ENCODE results near the gene SDHD. TPM values are rescaled to one million over a fixed set of nuclear protein-coding genes. Genes with fewer than 3 reads are reported as not detected.

Gene SDHD
- total and polyA plus RNA-seq, 9 of the 15 experiments (the other 6 are each of a cell fraction or from before 2014, with no cell fraction given) = 150 to 1,225 (median 215) TPM

DNA sequence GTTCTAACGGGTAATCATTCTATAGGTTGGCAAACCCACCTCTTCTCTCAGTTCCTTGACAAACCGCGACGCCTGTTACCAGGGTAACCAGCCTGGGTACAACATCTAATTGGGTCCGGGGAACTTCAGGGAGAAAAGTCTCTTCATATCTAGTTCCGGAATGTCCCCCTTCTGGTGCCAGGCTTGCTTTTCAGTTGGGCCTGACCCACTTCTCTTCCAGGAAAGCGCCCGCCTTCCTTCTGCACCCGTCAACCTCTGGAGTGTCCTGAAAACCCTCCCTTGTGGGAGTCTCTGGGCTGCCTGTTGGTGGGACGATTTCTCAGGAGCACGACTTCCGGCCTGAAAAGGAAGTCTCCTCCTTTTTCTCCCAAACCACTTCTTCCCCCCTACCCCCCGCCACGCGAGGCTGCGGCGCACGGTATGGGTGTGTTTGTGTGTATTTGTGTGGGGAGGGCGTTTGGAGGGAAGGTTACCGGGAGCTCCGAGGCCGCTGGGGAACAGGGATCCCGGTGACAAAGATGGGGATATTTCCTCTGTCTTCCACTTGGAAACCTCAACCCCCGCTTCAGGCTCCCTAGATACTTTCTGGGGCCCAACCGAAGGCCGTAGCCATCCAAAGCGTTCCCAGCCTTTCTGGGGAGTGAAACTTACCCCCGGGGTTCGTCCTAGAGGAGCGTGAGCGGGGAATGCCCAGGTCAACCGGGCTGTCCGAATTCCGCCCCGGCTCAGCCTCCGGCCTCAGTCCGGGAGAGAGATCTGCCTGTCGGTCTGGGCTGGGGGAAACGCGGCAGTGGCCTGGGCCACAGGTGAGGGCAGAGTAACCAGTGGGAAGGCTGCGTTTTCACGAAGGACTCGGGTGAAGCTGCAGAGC is 12.5 kb upstream of the SDHD start, which contains the start of the genes NKAPD1 and PIH1D2 (continued):
- TF ChIP-seq, protein P1, sequence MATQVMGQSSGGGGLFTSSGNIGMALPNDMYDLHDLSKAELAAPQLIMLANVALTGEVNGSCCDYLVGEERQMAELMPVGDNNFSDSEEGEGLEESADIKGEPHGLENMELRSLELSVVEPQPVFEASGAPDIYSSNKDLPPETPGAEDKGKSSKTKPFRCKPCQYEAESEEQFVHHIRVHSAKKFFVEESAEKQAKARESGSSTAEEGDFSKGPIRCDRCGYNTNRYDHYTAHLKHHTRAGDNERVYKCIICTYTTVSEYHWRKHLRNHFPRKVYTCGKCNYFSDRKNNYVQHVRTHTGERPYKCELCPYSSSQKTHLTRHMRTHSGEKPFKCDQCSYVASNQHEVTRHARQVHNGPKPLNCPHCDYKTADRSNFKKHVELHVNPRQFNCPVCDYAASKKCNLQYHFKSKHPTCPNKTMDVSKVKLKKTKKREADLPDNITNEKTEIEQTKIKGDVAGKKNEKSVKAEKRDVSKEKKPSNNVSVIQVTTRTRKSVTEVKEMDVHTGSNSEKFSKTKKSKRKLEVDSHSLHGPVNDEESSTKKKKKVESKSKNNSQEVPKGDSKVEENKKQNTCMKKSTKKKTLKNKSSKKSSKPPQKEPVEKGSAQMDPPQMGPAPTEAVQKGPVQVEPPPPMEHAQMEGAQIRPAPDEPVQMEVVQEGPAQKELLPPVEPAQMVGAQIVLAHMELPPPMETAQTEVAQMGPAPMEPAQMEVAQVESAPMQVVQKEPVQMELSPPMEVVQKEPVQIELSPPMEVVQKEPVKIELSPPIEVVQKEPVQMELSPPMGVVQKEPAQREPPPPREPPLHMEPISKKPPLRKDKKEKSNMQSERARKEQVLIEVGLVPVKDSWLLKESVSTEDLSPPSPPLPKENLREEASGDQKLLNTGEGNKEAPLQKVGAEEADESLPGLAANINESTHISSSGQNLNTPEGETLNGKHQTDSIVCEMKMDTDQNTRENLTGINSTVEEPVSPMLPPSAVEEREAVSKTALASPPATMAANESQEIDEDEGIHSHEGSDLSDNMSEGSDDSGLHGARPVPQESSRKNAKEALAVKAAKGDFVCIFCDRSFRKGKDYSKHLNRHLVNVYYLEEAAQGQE (IDR thresholded peaks at IDR 0.05; ENCODE audit: borderline replicate concordance) = no peak
- TF ChIP-seq, protein P1 (CRISPR knock-in tag; IDR thresholded peaks at IDR 0.05; ENCODE audit: low read depth) = 0 out of 2 replicates have a peak, but pooled peaks have one; percentile 47
- TF ChIP-seq MEF2A (IDR thresholded peaks at IDR 0.05; ENCODE audit: control insufficient read depth, low read depth, low read length) (no peak), CHD1 (IDR thresholded peaks at IDR 0.05; ENCODE audit: low read length) (no peak), JUN (IDR thresholded peaks at IDR 0.05; ENCODE audit: borderline replicate concordance, low read depth, low read length) (no peak), JUN (CRISPR knock-in tag; IDR thresholded peaks at IDR 0.05; ENCODE audit: borderline replicate concordance) (no peak), TAL1 (IDR thresholded peaks at IDR 0.05) (peak; percentile 32; the same call in 1 of the 2 replicates), HSF4 (CRISPR knock-in tag; IDR thresholded peaks at IDR 0.05; ENCODE audit: borderline replicate concordance) (no peak), TBP (optimal IDR thresholded peaks at IDR 0.05; ENCODE audit: low read depth, low read length) (peak; percentile 64), ILK (tag; IDR thresholded peaks at IDR 0.05; ENCODE audit: borderline replicate concordance, low read depth) (no peak), CBFA2T3 (IDR thresholded peaks at IDR 0.05) (no peak), TEAD2 (tag; IDR thresholded peaks at IDR 0.05) (no peak), ZNF551 (CRISPR knock-in tag; IDR thresholded peaks at IDR 0.05) (no peak), ELF1 (tag; IDR thresholded peaks at IDR 0.05) (peak; percentile 79; the same call in 1 of the 2 replicates), CREM (IDR thresholded peaks at IDR 0.05; ENCODE audit: low read depth) (peak; percentile 61)
- TF ChIP-seq, protein P2, sequence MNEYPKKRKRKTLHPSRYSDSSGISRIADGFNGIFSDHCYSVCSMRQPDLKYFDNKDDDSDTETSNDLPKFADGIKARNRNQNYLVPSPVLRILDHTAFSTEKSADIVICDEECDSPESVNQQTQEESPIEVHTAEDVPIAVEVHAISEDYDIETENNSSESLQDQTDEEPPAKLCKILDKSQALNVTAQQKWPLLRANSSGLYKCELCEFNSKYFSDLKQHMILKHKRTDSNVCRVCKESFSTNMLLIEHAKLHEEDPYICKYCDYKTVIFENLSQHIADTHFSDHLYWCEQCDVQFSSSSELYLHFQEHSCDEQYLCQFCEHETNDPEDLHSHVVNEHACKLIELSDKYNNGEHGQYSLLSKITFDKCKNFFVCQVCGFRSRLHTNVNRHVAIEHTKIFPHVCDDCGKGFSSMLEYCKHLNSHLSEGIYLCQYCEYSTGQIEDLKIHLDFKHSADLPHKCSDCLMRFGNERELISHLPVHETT (CRISPR knock-in tag; conservative IDR thresholded peaks at IDR 0.05 in 1 of 2, IDR thresholded peaks at IDR 0.05 in 1 of 2) = peak in 1 of 2 experiments; percentile 25; a peak in 1 of 4 replicates

All from K562 (cell line).